ENCODE results near the gene PIBF1.

PIBF1 gene

GRCh38 chr13:72851678-72852014, 69.7 kb downstream of the PIBF1 start:
- DNase-seq (ENCODE audit: extremely low read depth, low read depth) = no peak
- no peak for TF ChIP-seq CTCF (IDR thresholded peaks at IDR 0.05; ENCODE audit: low read depth, low read length)

GRCh38 chr13:72852207-72852606, 70.3 kb downstream of the PIBF1 start:
- DNase-seq (ENCODE audit: extremely low read depth, low read depth) = no peak
- no peak for TF ChIP-seq CTCF (IDR thresholded peaks at IDR 0.05; ENCODE audit: low read depth, low read length)

GRCh38 chr13:72853000-72853399, 71.1 kb downstream of the PIBF1 start:
- no peak for DNase-seq (ENCODE audit: extremely low read depth, low read depth)
- TF ChIP-seq CTCF (IDR thresholded peaks at IDR 0.05; ENCODE audit: low read depth, low read length) = no peak

- DNase-seq (ENCODE audit: extremely low read depth, low read depth) = no peak
- no peak for TF ChIP-seq CTCF (IDR thresholded peaks at IDR 0.05; ENCODE audit: low read depth, low read length)
Measured at GRCh38 chr13:72864142-72865011, 82.4 kb downstream of the PIBF1 start.

- DNase-seq (ENCODE audit: extremely low read depth, low read depth) = no peak
- TF ChIP-seq CTCF (IDR thresholded peaks at IDR 0.05; ENCODE audit: low read depth, low read length) = no peak
Measured at GRCh38 chr13:72868229-72868628, 86.3 kb downstream of the PIBF1 start.

GRCh38 chr13:72875233-72875632, 93.3 kb downstream of the PIBF1 start:
- no peak for DNase-seq (ENCODE audit: extremely low read depth, low read depth)
- no peak for TF ChIP-seq CTCF (IDR thresholded peaks at IDR 0.05; ENCODE audit: low read depth, low read length)

GRCh38 chr13:72884101-72884500, 102.2 kb downstream of the PIBF1 start:
- DNase-seq (ENCODE audit: extremely low read depth, low read depth) = no peak
- TF ChIP-seq CTCF (IDR thresholded peaks at IDR 0.05; ENCODE audit: low read depth, low read length) = no peak
